PC-9 (cell line): ENCODE measurements around the gene PIGBOS1.

Source experiments
- CTCF ChIP-seq: fragments of 200-600 bp; sonication (generic); conservative IDR thresholded peaks from 2 replicates; pipeline ENCODE4 v1.6.1; 2017; ENCODE audit warnings: mixed run types, antibody characterized with exemption, mild to moderate bottlenecking, moderate library complexity
- EZH2 ChIP-seq: fragments of 200-600 bp; sonication (generic); IDR thresholded peaks from 2 replicates; pipeline ENCODE4 v1.8.0; 2017; ENCODE audit warnings: antibody characterized with exemption, low read depth

GRCh38 chr15:55267401-55268175 is 51.3 kb downstream of the PIGBOS1 start:
- TF ChIP-seq CTCF (no peak), EZH2 (no peak)
